NT2/D1 (cell line): ENCODE measurements around the gene CYREN.

Experiments used
- DNase-seq: peaks from one replicate; pipeline ENCODE4 v3.0.0-alpha.2; 2011; ENCODE audit warnings: low read depth, low spot score
- H3K27me3 ChIP-seq: 2 replicates; pipeline ENCODE4 v1.6.0; 2011; ENCODE audit warnings: mild to moderate bottlenecking; ENCODE audit not compliant: insufficient read length, insufficient read depth
- H3K36me3 ChIP-seq: 2 replicates; pipeline ENCODE4 v1.6.1; 2011; ENCODE audit warnings: mild to moderate bottlenecking, low read length, mixed read lengths; ENCODE audit not compliant: insufficient read depth, insufficient read length
- H3K4me1 ChIP-seq: 2 replicates; pipeline ENCODE4 v1.5.1; 2011; ENCODE audit not compliant: insufficient read depth, insufficient read length
- H3K4me3 ChIP-seq: 2 replicates; pipeline ENCODE4 v1.5.1; 2011; ENCODE audit warnings: low read depth; ENCODE audit not compliant: insufficient read length
- H3K9ac ChIP-seq: 2 replicates; pipeline ENCODE4 v1.6.0; 2011; ENCODE audit warnings: low read depth; ENCODE audit not compliant: insufficient read length
- H3K9me3 ChIP-seq: 2 replicates; pipeline ENCODE4 v1.5.1; 2011; ENCODE audit warnings: mild to moderate bottlenecking, low read length; ENCODE audit not compliant: insufficient read depth
- SUZ12 ChIP-seq: IDR thresholded peaks from 2 replicates; pipeline ENCODE4 v1.6.1; 2011; ENCODE audit not compliant: insufficient read length, insufficient read depth; ENCODE audit errors: extremely low read depth
- YY1 ChIP-seq: IDR thresholded peaks from 2 replicates; pipeline ENCODE4 v1.6.1; 2011; ENCODE audit not compliant: insufficient read length, insufficient read depth
- ZNF274 ChIP-seq: IDR thresholded peaks from 2 replicates; pipeline ENCODE4 v1.6.1; 2011; ENCODE audit warnings: mild to moderate bottlenecking, low read depth, low read length

Gene CYREN

GRCh38 chr7:135211179-135211945 is 40.9 kb upstream of the CYREN start, which contains the start of gene WDR91:
Gene WDR91 (minus strand): TSS chr7:135211526. CDS start chr7:135211502, 24 bp downstream.
- Histone ChIP-seq H3K4me1 (peaks cover 2% of the 10 kb centered on the region), H3K27me3 (peaks cover 9% of the 10 kb centered on the region), H3K4me3 (peak within 1 kb of the TSS; percentile 78), H3K9me3 (no peaks in the 10 kb centered on the region), H3K36me3 (peaks cover 7% of the 10 kb centered on the region), H3K9ac (peak within 1 kb of the TSS; percentile 90)
- TF ChIP-seq ZNF274 (no peak), YY1 (no peak), SUZ12 (no peak)
- peak; percentile 84 for DNase-seq

- H3K27me3 ChIP-seq: peaks cover 9% of the 10 kb centered on the region
- H3K36me3 ChIP-seq: peaks cover 10% of the 10 kb centered on the region
- no peaks in the 10 kb centered on the region for H3K9me3 ChIP-seq
- no peak for DNase-seq
- peak overlapping the region; percentile 90 for H3K9ac ChIP-seq
- peak overlapping the region; percentile 78 for H3K4me3 ChIP-seq
- peaks cover 2% of the 10 kb centered on the region for H3K4me1 ChIP-seq
- no peak for TF ChIP-seq ZNF274
- no peak for TF ChIP-seq SUZ12
- no peak for TF ChIP-seq YY1
These were observed 40.3 kb upstream of the CYREN start for GRCh38 chr7:135210888-135211178.

DNA sequence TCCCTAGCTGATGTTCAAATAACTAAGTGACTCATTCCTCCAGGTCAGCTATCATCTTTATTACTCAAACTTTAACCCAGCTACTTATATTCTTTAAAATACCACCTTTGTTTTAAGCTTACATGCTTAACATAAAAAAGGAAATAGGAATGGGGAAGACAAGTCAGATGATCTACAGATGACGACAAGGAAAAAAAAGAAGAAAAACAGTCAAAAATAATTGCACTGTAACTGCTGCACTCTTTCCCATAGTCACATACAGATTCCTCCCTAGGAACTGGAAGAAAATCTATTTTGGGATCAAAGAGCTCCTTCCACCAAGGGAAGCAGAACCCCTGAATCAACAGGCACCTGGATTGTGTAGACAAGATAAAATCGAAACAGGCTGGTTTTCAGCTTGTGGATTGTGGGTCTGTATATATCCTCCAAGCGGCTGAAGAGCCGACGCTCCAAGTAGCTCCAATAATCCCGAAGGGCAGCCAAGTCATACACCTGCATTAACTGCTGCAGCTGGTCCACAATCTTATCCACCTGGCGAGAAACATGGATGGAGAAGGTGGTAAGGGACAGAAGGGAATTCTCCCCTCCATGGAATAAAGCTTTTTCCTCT is 38.8 kb upstream of the CYREN start:
- H3K9ac ChIP-seq: no peak overlapping the region
- peaks cover 23% of the 10 kb centered on the region for H3K36me3 ChIP-seq
- H3K9me3 ChIP-seq: no peaks in the 10 kb centered on the region
- no peak overlapping the region for H3K4me3 ChIP-seq
- no peak for TF ChIP-seq ZNF274
- no peak for TF ChIP-seq SUZ12
- no peak for TF ChIP-seq YY1
- H3K27me3 ChIP-seq: peaks cover 9% of the 10 kb centered on the region
- no peak for DNase-seq
- H3K4me1 ChIP-seq: peaks cover 2% of the 10 kb centered on the region

- no peak overlapping the region for H3K9ac ChIP-seq
- peaks cover 34% of the 10 kb centered on the region for H3K36me3 ChIP-seq
- TF ChIP-seq YY1: no peak
- no peak for TF ChIP-seq ZNF274
- no peak for TF ChIP-seq SUZ12
- H3K4me3 ChIP-seq: no peak overlapping the region
- no peaks in the 10 kb centered on the region for H3K9me3 ChIP-seq
- no peak for DNase-seq
- H3K4me1 ChIP-seq: peaks cover 2% of the 10 kb centered on the region
- peaks cover 9% of the 10 kb centered on the region for H3K27me3 ChIP-seq
These were observed 37.7 kb upstream of the CYREN start for GRCh38 chr7:135208102-135208793.

GRCh38 chr7:135207406-135208101 is 37.0 kb upstream of the CYREN start:
- Histone ChIP-seq H3K36me3 (peaks cover 38% of the 10 kb centered on the region), H3K4me3 (no peak overlapping the region), H3K9me3 (no peaks in the 10 kb centered on the region), H3K4me1 (peaks cover 2% of the 10 kb centered on the region), H3K9ac (no peak overlapping the region), H3K27me3 (peaks cover 9% of the 10 kb centered on the region)
- DNase-seq: no peak
- TF ChIP-seq YY1 (no peak), SUZ12 (no peak)

DNA sequence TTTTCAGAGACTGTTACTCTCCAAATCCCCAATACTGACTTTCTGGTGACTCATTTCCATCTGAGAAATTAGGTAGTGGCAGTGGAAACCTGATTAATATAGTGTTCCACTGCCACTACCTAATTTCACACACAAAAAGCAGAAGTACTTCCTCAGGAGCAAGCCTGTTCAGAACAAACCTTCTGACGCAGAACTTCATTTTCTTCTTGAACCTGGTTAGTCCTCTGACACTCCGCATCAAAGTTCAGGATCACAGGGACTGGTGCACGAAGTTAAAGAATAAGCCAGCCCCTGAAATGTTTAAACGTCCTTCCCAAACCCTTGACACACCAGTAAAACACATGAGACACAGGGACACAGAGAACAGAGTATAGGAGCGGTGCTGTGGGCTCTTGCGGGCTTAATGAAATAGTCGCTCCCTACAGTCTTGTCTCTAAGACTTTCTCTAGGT is 36.5 kb upstream of the CYREN start:
- peaks cover 2% of the 10 kb centered on the region for H3K4me1 ChIP-seq
- no peaks in the 10 kb centered on the region for H3K9me3 ChIP-seq
- peaks cover 9% of the 10 kb centered on the region for H3K27me3 ChIP-seq
- H3K9ac ChIP-seq: no peak overlapping the region
- TF ChIP-seq ZNF274: no peak
- no peak for TF ChIP-seq SUZ12
- TF ChIP-seq YY1: no peak
- H3K4me3 ChIP-seq: no peak overlapping the region
- peaks cover 43% of the 10 kb centered on the region for H3K36me3 ChIP-seq
- DNase-seq: no peak

DNA sequence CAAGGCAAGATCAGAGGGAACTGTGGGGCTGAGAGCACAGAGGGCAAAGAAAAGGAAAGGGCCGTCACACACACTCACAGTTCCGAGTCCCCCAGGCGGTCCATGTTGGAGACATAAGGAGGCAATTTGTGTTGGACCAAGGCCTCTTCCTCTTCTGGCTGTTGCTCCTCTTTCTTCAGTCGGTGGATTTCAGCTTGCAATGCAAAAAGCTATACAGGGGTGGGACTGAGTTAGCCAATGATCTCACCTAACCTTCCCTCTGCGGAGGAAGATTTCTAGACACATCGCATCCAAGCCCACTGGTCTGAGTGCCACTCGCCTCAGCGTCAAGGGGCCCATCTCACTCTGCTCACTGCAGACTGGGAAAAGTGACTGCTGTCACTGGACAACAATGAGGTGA is 35.3 kb upstream of the CYREN start:
- TF ChIP-seq SUZ12 (no peak), ZNF274 (no peak), YY1 (no peak)
- Histone ChIP-seq H3K4me1 (peaks cover 2% of the 10 kb centered on the region), H3K27me3 (peaks cover 6% of the 10 kb centered on the region), H3K9me3 (no peaks in the 10 kb centered on the region), H3K36me3 (peaks cover 44% of the 10 kb centered on the region), H3K9ac (no peak overlapping the region), H3K4me3 (no peak overlapping the region)
- DNase-seq: no peak
